Epithelial cell of umbilical artery (primary cell): ENCODE results near the gene PTPDC1. TPM values are rescaled to one million over a fixed set of nuclear protein-coding genes. Genes with fewer than 3 reads are reported as not detected.

Experiments used
- total RNA-seq: library from RNA; depleted of rRNA; stranded (reverse); fragments of >200 nt; gene quantifications from 2 replicates; pipeline ENCODE4 v1.2.3, GENCODE V29; 2014

Gene PTPDC1, protein sequence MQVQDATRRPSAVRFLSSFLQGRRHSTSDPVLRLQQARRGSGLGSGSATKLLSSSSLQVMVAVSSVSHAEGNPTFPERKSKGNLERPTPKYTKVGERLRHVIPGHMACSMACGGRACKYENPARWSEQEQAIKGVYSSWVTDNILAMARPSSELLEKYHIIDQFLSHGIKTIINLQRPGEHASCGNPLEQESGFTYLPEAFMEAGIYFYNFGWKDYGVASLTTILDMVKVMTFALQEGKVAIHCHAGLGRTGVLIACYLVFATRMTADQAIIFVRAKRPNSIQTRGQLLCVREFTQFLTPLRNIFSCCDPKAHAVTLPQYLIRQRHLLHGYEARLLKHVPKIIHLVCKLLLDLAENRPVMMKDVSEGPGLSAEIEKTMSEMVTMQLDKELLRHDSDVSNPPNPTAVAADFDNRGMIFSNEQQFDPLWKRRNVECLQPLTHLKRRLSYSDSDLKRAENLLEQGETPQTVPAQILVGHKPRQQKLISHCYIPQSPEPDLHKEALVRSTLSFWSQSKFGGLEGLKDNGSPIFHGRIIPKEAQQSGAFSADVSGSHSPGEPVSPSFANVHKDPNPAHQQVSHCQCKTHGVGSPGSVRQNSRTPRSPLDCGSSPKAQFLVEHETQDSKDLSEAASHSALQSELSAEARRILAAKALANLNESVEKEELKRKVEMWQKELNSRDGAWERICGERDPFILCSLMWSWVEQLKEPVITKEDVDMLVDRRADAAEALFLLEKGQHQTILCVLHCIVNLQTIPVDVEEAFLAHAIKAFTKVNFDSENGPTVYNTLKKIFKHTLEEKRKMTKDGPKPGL
- 5.9 and 7.1 TPM in 2 replicates for total RNA-seq

GRCh38 chr9:94084314-94084713 lies at the start of gene PTPDC1:
Gene PTPDC1 (plus strand): TSS chr9:94084464. CDS start chr9:94084531, 67 bp downstream.

Other genes starting within 250 kb of the PTPDC1 start
- gene BARX1, start 129.1 kb upstream of the PTPDC1 start, total RNA-seq, result not detected in 2 replicates
- 1.6 and 5.3 TPM in 2 replicates for gene ZNF169, start 174.8 kb downstream of the PTPDC1 start, total RNA-seq
- not detected in 2 replicates for gene NUTM2F, start 244.2 kb downstream of the PTPDC1 start, total RNA-seq